Measurements from ENCODE around the gene COA7. TPM values are rescaled to one million over a fixed set of nuclear protein-coding genes. Genes with fewer than 3 reads are reported as not detected.

Gene COA7
- total RNA-seq, 2 experiments from 2014 or later, result 7.0 to 26.1 TPM

DNA sequence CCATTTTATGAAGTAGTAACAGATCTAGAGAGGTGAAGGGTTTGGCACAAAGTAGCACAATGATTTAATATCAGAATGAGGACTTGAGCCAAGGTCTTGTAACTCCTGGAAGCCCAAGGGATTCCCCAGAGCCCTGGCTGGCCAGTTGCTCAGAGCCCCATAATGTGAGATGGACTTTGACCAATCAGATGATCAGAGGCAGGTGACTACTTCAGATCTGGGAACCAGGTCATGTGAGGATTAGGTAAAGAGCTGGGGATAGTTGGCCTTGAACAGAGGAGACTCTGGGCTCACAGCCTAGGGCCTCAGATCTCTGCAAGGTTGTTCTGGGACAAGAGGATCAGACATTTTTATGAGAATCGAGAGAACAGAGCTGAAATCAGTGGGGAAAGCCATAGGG, 46.2 kb downstream of the COA7 start:
- intact Hi-C loops (cut with micrococcal nuclease; ENCODE audit: unreplicated experiment), result no loop called here
- ChIA-PET POLR2A (interaction anchor here (0.9 to 1.3 kb wide), 3 partner anchors 10 to 15 kb away, joined by 3 to 4 read pairs (median 3); no protein-coding TSS in a partner anchor), CTCF (ENCODE audit: unreplicated experiment) (no interaction called here)
- no peak for TF ChIP-seq EZH2phosphoT487 (IDR thresholded peaks at IDR 0.05; ENCODE audit: borderline replicate concordance, low read depth, low read length)
- TF ChIP-seq, protein P1, sequence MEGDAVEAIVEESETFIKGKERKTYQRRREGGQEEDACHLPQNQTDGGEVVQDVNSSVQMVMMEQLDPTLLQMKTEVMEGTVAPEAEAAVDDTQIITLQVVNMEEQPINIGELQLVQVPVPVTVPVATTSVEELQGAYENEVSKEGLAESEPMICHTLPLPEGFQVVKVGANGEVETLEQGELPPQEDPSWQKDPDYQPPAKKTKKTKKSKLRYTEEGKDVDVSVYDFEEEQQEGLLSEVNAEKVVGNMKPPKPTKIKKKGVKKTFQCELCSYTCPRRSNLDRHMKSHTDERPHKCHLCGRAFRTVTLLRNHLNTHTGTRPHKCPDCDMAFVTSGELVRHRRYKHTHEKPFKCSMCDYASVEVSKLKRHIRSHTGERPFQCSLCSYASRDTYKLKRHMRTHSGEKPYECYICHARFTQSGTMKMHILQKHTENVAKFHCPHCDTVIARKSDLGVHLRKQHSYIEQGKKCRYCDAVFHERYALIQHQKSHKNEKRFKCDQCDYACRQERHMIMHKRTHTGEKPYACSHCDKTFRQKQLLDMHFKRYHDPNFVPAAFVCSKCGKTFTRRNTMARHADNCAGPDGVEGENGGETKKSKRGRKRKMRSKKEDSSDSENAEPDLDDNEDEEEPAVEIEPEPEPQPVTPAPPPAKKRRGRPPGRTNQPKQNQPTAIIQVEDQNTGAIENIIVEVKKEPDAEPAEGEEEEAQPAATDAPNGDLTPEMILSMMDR (conservative IDR thresholded peaks at IDR 0.05; ENCODE audit: low read length), result no peak
- BruUV-seq (replicated peaks), result no TSS peak
- DNase-seq (ENCODE audit: low spot score), result no peak
- H2AFZ ChIP-seq (ENCODE audit: low read length), result no peak overlapping the region
- H3K36me3 ChIP-seq (ENCODE audit: insufficient read depth, low read length), result no peaks in the 10 kb centered on the region
- no peaks in the 10 kb centered on the region for H3K9me2 ChIP-seq (ENCODE audit: insufficient read depth, low read length)
- no peak overlapping the region for H3K4me2 ChIP-seq (ENCODE audit: low read length)
- no peaks in the 10 kb centered on the region for H4K20me1 ChIP-seq (ENCODE audit: insufficient read depth, low read length)
- H3K4me1 ChIP-seq (ENCODE audit: insufficient read depth, low read length, poor library complexity, severe bottlenecking), result no peaks in the 10 kb centered on the region
- no peak overlapping the region for H3K27ac ChIP-seq (ENCODE audit: low read depth, low read length, poor library complexity, severe bottlenecking)
- H3K4me3 ChIP-seq (ENCODE audit: low read depth, low read length, poor library complexity, severe bottlenecking), result no peak overlapping the region
- no peaks in the 10 kb centered on the region for H3K9me3 ChIP-seq (ENCODE audit: low read length)
- no peaks in the 10 kb centered on the region for H3K79me2 ChIP-seq (ENCODE audit: insufficient read depth, low read depth, low read length)

- intact Hi-C loops (cut with micrococcal nuclease; ENCODE audit: unreplicated experiment), result no loop called here
- BruUV-seq (replicated peaks), result no TSS peak
Measured at GRCh38 chr1:52645261-52645660, 52.9 kb downstream of the COA7 start.

DNA sequence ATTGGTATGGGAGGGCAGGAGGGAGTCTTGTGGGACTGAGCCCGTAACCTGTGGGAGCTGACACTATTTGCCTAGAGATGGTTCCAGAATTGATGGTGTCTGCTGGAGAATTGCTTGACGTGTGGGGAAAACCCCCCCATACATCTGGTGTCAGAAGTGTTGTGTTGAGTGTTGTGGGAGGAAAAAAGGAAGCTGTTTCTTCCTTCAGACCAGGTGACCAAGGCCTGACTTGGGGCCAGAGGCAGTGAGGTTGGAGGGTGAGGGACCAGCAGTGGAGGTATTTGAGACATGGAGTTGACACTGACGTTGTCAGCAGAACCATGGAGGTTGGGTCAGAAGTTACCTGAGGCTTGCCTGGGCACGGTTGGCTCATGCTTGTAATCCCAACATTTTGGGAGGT, 56.8 kb downstream of the COA7 start:
- Histone ChIP-seq H3K9me3 (ENCODE audit: low read length) (no peaks in the 10 kb centered on the region), H3K79me2 (ENCODE audit: insufficient read depth, low read depth, low read length) (no peaks in the 10 kb centered on the region), H3K9me2 (ENCODE audit: insufficient read depth, low read length) (no peaks in the 10 kb centered on the region), H3K4me1 (ENCODE audit: insufficient read depth, low read length, poor library complexity, severe bottlenecking) (peaks cover 41% of the 10 kb centered on the region), H3K27ac (ENCODE audit: low read depth, low read length, poor library complexity, severe bottlenecking) (no peak overlapping the region), H3K36me3 (ENCODE audit: insufficient read depth, low read length) (no peaks in the 10 kb centered on the region), H3K4me3 (ENCODE audit: low read depth, low read length, poor library complexity, severe bottlenecking) (no peak overlapping the region), H2AFZ (ENCODE audit: low read length) (peak overlapping the region; percentile 34; the same call in 1 of the 2 replicates), H3K4me2 (ENCODE audit: low read length) (peak overlapping the region; percentile 9; the same call in 1 of the 2 replicates), H4K20me1 (ENCODE audit: insufficient read depth, low read length) (no peaks in the 10 kb centered on the region)
- ChIA-PET CTCF (ENCODE audit: unreplicated experiment) (no interaction called here), POLR2A (interaction anchor here (0.6 to 1.5 kb wide), 4 partner anchors 10 to 58 kb away, joined by 3 to 4 read pairs (median 3); no protein-coding TSS in a partner anchor)
- no peak for DNase-seq (ENCODE audit: low spot score)
- TF ChIP-seq EZH2phosphoT487 (IDR thresholded peaks at IDR 0.05; ENCODE audit: borderline replicate concordance, low read depth, low read length), result no peak
- TF ChIP-seq, protein P1 (conservative IDR thresholded peaks at IDR 0.05; ENCODE audit: low read length), result no peak
- intact Hi-C loops (cut with micrococcal nuclease; ENCODE audit: unreplicated experiment), result no loop called here
- no TSS peak for BruUV-seq (replicated peaks)

More at GRCh38 chr1:52645261-52645660, 52.9 kb downstream of the COA7 start:
- no peak for DNase-seq (ENCODE audit: low spot score)
- Histone ChIP-seq H3K9me2 (ENCODE audit: insufficient read depth, low read length) (no peaks in the 10 kb centered on the region), H3K36me3 (ENCODE audit: insufficient read depth, low read length) (no peaks in the 10 kb centered on the region), H3K79me2 (ENCODE audit: insufficient read depth, low read depth, low read length) (no peaks in the 10 kb centered on the region), H3K4me2 (ENCODE audit: low read length) (no peak overlapping the region), H3K9me3 (ENCODE audit: low read length) (no peaks in the 10 kb centered on the region), H4K20me1 (ENCODE audit: insufficient read depth, low read length) (no peaks in the 10 kb centered on the region), H2AFZ (ENCODE audit: low read length) (no peak overlapping the region), H3K27ac (ENCODE audit: low read depth, low read length, poor library complexity, severe bottlenecking) (no peak overlapping the region), H3K4me1 (ENCODE audit: insufficient read depth, low read length, poor library complexity, severe bottlenecking) (peaks cover 14% of the 10 kb centered on the region), H3K4me3 (ENCODE audit: low read depth, low read length, poor library complexity, severe bottlenecking) (no peak overlapping the region)
- POLR2A ChIA-PET, result interaction anchor here (0.7 kb wide), 1 partner anchor 8 kb away, joined by 3 read pairs; no protein-coding TSS in a partner anchor
- TF ChIP-seq, protein P1 (conservative IDR thresholded peaks at IDR 0.05; ENCODE audit: low read length), result no peak
- TF ChIP-seq EZH2phosphoT487 (IDR thresholded peaks at IDR 0.05; ENCODE audit: borderline replicate concordance, low read depth, low read length), result no peak
- CTCF ChIA-PET (ENCODE audit: unreplicated experiment), result no interaction called here

All from OCI-LY7 (cell line).